Umbilical cord (tissue), 2 donors: ENCODE measurements around the gene PDK2. TPM values are rescaled to one million over a fixed set of nuclear protein-coding genes. Genes with fewer than 3 reads are reported as not detected.

Experiments used
- DNase-seq: peaks from one replicate; pipeline ENCODE4 v3.0.0-alpha.2; 2015; ENCODE audit warnings: low spot score
- total RNA-seq: library from RNA; depleted of rRNA; stranded (reverse); fragments of >200 nt; gene quantifications from one replicate; pipeline ENCODE4 v1.2.3, GENCODE V29; 2014; ENCODE audit warnings: low replicate concordance; ENCODE audit not compliant: insufficient read depth

The PDK2 gene
- total RNA-seq, 1 donor from 2014 or later = 37.6 TPM

GRCh38 chr17:50078430-50078829 is 16.7 kb upstream of the PDK2 start:
- DNase-seq = no peak

DNA sequence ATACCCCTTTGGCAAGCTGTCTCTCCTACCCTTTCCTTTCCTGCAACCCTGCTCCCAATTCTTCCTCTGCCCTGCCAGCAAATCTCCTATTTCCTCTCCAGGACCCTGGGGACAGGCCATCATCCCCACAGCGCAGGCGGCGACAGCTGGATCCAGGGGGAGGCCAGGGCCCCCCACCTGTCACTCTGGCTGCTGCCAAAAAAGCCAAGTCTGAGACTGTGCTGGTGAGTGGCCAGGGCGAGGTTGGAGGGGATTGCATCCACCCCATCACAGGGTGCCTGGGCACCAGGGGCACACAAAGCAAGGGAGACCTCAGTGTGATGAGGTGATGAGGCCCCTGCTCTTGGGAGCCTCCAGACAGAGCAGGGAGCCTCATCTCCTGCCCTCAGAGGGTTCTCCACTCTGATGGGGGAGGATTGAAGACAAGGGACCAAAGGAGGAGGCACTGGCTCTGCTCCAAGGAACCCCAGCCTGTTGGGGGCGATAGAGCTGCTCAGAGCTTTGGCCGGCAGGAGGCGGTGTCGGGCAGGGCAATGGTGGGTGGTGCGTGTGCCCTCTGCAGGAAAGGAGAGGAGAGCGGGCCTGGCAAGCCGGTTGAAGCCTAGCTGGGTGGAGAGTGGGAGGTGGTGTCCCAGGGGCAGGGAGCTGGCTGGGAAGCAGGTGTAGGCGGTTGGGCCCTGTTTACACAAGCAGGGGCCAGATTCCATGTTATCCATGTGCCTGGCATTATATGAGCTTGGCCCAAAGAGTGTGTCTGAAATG is 15.6 kb upstream of the PDK2 start:
- DNase-seq = no peak

- no peak for DNase-seq
Measured at GRCh38 chr17:50080096-50080480, 15.1 kb upstream of the PDK2 start.

GRCh38 chr17:50080827-50081226 is 14.3 kb upstream of the PDK2 start:
- no peak for DNase-seq

GRCh38 chr17:50081757-50082156 is 13.4 kb upstream of the PDK2 start:
- no peak for DNase-seq

DNA sequence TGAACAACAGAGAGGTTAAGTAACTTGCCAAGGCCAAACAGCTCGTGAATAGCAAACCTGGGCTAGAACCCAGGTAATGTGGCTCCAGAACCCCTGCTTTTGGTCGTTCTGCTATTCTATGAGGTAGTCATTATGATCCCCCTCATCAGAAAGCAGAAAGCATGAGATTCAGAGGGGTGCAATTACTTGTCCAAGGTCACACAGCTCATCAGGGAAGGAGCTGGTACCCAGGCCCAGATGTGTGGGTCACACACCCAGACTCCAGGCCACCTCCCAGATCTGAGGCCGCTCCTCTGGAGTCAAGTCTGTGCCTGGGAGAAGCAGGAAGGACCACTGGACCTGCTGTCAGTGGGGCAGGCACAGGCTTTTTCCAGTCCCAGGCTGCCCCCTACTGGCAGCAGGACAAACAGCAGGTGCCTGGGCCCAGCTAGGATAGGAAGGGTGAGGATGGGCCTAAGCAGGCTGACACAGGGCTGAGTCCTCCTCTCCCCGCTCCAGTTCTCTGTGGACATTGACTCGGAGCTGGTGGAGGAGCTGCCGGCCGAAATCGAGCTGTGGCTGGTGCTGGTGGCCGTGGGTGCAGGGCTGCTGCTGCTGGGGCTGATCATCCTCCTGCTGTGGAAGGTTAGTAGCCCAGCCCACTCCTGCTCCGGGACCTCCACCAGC is 7.8 kb upstream of the PDK2 start:
- peak; percentile 66 for DNase-seq

DNA sequence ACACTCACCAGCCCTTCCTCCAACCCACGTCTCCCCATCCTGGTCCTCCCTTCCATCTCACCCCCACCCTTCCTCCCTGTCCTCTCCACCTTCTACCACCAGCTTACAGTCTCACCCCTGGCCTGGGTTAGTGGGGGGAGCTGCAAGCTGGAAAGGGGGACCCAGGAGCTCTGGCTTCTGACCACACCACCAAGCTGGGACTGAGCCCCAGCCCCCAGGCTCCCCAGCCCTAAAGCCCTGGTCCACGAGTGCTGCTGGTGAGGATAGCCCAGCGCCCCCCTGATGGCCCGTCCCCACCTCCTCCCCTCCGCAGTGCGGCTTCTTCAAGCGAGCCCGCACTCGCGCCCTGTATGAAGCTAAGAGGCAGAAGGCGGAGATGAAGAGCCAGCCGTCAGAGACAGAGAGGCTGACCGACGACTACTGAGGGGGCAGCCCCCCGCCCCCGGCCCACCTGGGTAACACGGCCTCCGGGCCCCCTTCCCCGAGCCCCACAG is 7.2 kb upstream of the PDK2 start:
- DNase-seq = no peak

DNA sequence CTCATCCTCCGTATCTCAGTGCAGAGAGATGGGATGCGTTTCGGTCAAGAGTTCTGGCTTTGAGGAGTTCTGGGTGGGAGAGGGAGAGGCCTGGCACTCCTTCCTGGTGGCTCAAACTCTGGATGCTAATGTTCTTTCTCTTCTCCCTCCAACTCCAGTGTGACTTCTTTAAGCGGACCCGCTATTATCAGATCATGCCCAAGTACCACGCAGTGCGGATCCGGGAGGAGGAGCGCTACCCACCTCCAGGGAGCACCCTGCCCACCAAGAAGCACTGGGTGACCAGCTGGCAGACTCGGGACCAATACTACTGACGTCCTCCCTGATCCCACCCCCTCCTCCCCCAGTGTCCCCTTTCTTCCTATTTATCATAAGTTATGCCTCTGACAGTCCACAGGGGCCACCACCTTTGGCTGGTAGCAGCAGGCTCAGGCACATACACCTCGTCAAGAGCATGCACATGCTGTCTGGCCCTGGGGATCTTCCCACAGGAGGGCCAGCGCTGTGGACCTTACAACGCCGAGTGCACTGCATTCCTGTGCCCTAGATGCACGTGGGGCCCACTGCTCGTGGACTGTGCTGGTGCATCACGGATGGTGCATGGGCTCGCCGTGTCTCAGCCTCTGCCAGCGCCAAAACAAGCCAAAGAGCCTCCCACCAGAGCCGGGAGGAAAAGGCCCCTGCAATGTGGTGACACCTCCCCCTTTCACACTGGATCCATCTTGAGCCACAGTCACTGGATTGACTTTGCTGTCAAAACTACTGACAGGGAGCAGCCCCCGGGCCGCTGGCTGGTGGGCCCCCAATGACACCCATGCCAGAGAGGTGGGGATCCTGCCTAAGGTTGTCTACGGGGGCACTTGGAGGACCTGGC is 6.0 kb upstream of the PDK2 start:
- DNase-seq = no peak

GRCh38 chr17:50090071-50090470 is 5.1 kb upstream of the PDK2 start:
- no peak for DNase-seq

DNA sequence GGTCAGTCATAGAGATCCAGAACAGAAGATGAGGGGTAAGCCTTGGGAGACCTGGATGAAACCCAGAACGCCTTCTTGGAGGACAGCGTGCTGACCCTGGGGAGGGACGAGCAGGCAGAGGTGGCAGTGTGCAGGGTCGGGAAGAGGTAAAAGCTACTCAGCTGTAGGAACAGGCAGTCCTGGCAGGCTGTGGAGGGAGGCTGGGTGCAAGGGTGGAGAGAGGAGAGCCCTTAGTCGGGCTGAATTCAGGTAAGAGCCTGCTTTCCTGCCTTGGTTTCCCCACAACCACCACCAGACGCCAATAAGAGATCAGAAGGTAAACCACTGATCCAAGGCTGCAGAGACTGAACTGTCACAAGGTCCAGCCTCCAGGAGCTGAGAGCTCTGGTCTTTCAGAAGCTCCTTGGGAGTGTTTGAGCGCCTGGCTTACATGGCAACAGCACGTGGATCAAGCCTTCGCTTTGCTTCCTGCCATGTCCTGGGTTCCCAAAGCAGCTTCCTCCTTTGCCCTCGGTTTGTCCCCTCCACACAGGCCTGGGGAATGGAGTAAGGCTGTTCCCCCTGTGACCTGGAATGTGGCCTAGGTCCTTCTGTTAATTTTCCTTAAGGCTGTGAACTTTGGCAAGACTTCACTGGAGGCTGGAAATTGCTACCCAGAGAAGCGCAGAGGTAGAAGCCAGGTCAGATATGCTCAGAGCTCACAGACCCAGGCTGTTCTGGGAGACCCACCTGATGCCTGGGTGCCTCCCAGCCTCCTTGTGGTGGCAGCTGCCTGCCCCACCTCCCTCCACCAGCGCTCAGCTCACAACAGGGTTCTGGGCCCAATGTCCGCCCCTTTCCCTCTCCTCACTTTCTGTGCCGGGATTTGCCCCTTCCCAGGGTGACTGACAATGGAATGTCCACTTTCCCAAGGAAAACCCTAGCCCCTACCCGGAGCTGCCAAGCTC is 3.9 kb upstream of the PDK2 start:
- DNase-seq = no peak

DNA sequence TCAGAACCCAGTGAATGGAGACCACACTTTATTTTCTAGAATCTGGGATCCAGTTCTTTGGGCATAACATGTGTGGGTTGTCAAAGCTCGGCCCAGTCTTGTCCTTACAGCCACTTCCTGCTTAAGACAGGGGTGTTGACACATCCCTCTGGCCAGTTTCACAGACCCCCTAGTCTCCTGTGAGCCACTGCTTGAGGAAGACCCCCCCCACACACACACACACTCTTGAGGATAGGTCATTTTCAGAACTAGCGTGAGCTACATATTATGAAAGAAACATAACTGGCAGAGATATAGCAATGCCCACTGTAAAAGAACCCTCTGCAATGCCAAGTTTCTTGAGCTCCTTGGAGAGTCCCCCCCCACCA is 3.2 kb upstream of the PDK2 start:
- DNase-seq = no peak

DNA sequence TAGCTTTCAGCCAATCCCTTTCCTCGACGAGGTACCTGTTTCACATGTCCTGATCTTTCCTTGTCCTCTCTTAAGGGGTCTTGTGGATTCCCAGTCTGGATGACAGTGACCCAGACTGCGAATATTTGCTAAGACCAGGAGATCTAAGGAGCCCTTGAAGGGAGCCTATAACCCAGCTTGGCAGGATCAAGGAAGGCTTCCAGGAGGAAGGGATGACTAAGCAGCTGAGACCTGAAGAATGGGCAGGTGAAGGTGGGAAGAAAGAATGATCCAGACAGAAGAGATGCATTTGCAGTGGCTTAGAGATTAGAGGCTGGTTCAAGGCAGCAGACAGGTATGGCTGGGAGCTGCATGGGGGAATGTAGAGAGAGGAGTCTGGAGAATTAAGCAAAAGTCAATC is 1.9 kb upstream of the PDK2 start:
- DNase-seq = no peak

DNA sequence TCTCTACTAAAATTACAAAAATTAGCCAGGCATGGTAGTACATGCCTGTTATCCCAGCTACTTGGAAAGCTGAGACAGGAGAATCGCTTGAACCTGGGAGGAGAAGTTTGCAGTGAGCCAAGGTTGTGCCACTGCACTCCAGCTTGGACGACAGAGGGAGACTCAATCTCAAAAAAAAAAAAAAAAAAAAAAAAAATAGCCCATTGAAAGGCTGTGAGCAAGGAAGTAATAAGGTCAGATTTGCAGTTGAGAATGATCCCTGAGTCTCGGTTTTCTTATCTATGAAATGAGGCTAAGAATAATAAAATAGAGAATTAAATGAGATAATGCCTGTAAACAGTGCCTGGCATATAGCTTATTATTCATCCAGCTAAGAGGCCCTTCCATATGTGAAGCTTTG is 1.3 kb upstream of the PDK2 start:
- DNase-seq = no peak

- DNase-seq = peak; percentile 95
Measured at GRCh38 chr17:50094243-50094752, 853 bp upstream of the PDK2 start.

DNA sequence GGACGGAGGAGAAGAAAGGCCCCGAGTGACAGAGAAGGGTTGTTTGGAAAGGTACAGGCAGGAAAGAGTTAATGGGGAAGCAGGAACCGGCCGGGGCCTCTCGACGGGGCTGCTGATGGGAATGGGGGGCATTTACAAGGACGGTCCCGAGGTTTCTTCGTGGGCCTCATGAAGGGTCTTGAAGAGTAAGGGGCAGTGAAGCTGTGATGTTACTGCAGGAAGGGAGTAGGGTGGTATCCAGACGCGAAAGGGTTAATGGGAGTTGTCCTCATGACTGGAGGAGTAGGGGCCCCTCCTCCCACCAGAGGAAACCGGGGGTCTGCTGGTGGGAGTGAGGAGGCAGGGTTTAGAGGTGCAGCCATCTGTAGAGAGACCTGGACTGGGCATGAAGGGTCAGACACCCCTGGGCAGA is 481 bp downstream of the PDK2 start:
- no peak for DNase-seq

GRCh38 chr17:50096092-50096491 is 941 bp downstream of the PDK2 start:
- DNase-seq = no peak

DNA sequence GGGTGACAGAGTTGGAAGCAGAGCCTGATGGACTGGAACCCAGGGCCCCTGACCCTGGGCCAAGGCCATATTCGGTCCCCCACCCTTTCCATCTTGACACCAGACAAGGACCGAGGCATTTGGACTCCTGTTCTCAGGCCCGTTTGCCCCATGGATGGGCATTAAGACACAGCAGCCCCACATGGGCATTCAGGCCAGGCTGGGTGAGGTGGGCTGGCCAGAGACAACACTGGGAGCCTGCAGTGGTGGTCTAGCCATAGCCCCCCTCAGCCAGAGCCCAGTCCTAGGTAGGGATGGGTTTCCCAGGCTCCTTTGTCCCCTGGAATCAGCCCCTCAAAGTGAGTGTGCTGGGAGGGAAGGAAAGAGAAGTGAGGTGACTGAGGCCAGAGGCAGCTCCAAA is 1.6 kb downstream of the PDK2 start:
- no peak for DNase-seq

- no peak for DNase-seq
Measured at GRCh38 chr17:50097455-50097854, 2.3 kb downstream of the PDK2 start.

DNA sequence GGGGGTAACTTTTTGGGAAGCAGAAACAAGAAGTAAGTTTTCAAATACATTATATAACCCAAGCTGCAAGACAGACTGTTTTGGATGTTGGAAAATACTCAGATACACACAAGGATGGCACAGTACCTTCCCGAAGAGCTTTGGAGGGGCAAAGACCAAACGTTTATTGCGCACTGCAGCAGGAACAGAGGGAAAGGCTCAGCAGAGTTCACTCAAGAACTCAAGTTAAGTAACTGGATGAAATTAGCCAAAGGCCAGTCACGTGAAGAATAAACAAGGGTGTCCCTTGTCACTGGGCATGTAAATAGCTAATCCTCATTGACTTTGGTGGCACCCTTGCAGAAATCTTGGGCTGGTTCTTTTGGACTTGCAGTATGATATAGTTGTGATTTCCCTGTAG is 2.8 kb downstream of the PDK2 start:
- no peak for DNase-seq

- no peak for DNase-seq
Measured at GRCh38 chr17:50098583-50098982, 3.4 kb downstream of the PDK2 start.

GRCh38 chr17:50099003-50099402 is 3.9 kb downstream of the PDK2 start:
- no peak for DNase-seq
